ENCODE data around the gene DIP2C.

The DIP2C gene

DNA sequence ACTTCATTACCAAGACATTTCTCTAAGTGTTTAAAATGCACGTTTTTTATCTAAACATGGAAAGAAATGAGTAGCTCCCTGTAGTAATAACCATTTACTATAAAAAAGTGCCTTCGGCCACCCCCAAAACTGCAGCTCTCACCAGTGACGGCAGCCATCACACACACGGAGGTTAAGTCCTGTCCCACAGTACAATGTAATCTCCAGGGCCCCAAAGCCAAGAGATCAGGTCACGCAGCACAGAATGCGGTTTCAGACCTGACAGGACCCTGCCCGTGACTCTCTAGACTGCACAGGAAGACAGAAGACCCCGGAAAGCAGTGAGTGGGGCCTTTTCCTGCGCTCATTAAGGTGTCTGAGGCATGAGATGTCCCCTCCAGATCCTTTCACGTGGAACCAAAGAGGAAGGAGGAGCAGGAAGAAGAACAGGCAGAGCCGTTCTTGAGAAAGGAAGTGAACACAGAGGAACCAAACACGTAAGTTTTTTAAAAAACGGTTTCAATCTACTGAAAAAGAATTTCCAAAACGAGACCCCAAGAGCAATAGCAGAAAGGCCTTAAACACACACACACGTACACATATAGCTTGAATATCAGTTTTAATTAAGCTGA, 428.5 kb downstream of the DIP2C start:
- no peak for DNase-seq (ENCODE audit: low read depth, low spot score)
- H3K4me3 ChIP-seq (ENCODE audit: low read length): no peak overlapping the region

- DNase-seq (ENCODE audit: low read depth, low spot score): no peak
These were observed 437.4 kb downstream of the DIP2C start for GRCh38 chr10:251982-252582.

DNA sequence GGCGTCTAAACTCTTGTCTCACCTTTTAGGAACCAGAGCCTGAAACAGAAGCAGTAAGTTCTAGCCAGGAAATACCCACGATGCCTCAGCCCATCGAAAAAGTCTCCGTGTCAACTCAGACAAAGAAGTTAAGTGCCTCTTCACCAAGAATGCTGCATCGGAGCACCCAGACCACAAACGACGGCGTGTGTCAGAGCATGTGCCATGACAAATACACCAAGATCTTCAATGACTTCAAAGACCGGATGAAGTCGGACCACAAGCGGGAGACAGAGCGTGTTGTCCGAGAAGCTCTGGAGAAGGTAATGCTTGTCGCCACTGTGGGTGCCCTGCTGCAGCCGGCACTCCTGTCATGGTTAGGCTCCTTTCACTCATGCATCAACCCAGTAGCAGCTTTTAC, 441.2 kb downstream of the DIP2C start:
- no peak for DNase-seq (ENCODE audit: low read depth, low spot score)
- no peak overlapping the region for H3K4me3 ChIP-seq (ENCODE audit: low read length)

More at GRCh38 chr10:251982-252582, 437.4 kb downstream of the DIP2C start:
- no peak overlapping the region for H3K4me3 ChIP-seq (ENCODE audit: low read length)

- DNase-seq (ENCODE audit: low read depth, low spot score): no peak
- H3K4me3 ChIP-seq (ENCODE audit: low read length): no peak overlapping the region
These were observed 442.0 kb downstream of the DIP2C start for GRCh38 chr10:247480-247879.

GRCh38 chr10:246431-246830, 443.0 kb downstream of the DIP2C start:
- no peak for DNase-seq (ENCODE audit: low read depth, low spot score)

DNA sequence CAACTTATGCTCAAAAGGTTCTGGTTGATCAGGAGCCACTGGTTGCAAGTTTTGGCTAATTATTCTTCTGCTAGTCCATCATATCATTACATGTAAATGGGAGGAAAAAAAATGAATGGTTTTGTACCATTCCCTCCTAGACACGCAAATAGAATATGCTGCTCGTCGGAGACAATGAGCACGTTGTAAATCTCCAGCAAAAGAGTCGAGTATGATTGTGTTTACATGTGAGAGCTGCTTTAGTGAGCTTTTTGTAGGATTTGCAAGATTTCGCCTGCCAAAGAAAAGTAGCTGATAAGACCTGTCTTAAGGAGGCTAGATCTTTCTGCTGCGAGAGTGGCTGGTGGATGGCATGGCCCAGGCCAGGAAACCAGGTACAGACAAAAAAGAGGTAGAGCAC, 445.2 kb downstream of the DIP2C start:
- no peak for DNase-seq (ENCODE audit: low read depth, low spot score)
- no peak overlapping the region for H3K4me3 ChIP-seq (ENCODE audit: low read length)

More at GRCh38 chr10:246431-246830, 443.0 kb downstream of the DIP2C start:
- H3K4me3 ChIP-seq (ENCODE audit: low read length): no peak overlapping the region

DNA sequence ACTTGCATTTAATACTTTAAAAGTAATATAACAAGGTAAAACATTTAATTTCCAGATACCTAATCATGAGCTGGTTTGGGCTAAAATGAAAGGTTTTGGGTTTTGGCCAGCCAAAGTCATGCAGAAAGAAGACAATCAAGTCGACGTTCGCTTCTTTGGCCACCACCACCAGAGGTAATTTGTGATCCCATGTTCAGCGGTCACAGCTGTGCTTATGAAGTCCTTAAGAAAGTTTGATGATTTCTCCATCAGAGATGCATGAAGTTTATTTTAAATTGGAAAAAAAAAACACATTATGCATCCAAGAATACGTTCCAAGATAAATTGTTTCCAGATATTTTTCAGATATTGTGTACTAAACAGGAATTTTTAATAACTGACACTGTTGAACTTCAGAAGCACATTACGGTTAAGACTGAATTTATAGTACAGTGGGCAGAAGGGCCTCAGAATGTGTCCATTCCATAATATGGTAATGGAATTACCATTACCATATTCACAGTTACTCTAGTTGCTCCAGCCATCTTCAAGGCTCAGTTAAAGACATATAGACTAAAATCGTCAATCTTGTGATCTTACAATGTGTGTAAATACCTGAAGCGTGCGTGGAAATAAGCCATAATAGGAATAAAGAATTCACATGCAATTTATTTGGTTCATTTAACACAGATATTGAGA, 447.4 kb downstream of the DIP2C start:
- H3K4me3 ChIP-seq (ENCODE audit: low read length): no peak overlapping the region
- no peak for DNase-seq (ENCODE audit: low read depth, low spot score)

DNA sequence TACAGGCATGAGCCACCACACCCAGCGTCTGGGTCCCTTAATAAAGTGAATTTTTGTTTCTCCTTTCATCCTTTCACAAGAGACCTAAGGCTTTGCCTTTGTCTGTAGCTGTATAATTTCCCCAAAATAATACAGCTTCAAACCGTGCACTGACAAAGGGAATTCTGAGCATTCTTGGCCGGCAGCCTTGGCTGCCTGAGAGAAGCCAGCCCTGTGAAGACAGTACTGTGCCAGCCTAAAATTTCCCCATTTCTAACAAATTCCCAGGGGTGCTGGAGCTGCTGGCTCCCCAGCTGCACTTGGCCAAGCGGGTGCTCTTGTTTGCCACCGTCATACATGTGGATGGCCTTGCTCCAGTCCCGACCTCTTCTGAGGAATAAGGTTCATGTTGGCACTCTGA, 448.0 kb downstream of the DIP2C start:
- H3K4me3 ChIP-seq (ENCODE audit: low read length): no peak overlapping the region
- DNase-seq (ENCODE audit: low read depth, low spot score): no peak

DNA sequence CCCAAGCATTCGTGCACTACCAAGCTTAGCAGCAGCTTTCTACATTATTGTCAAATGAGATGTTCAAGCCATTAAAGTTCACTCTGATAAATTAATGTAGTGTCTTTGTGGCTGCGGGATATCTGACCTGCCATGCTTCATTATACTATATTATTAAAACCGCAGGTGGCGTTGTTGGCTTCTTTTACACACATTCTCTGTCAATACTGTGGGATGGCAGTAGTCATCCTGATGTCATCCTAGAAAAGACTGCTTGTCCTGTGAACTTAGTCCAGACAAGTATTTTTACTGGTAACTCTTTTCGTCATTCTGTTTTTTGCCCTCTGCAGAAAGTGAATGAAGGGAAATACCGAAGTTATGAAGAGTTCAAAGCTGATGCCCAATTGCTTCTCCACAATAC, 450.4 kb downstream of the DIP2C start:
- H3K4me3 ChIP-seq (ENCODE audit: low read length): no peak overlapping the region
- no peak for DNase-seq (ENCODE audit: low read depth, low spot score)

DNA sequence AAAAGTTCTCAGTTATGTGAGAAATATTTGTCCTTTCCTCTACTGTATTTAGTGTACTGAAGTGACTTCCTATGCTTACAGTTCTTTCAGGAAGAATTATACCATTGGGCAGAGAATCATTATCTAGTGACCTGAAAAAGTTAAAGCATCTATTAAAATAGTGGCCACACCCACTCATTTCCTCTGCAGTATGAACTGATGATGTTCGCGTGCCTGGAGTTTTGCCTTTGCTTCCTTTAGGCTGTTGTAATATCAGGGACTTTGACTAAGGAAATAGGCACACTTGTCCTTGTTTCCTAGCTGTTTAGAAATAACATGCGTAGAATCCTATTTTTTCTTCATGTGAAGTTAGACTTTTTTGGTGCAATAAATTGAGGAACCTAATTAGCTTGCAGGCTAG, 453.6 kb downstream of the DIP2C start:
- no peak for DNase-seq (ENCODE audit: low read depth, low spot score)
- H3K4me3 ChIP-seq (ENCODE audit: low read length): no peak overlapping the region

GRCh38 chr10:234708-235406, 454.6 kb downstream of the DIP2C start:
- H3K4me3 ChIP-seq (ENCODE audit: low read length): no peak overlapping the region
- DNase-seq (ENCODE audit: low read depth, low spot score): no peak

DNA sequence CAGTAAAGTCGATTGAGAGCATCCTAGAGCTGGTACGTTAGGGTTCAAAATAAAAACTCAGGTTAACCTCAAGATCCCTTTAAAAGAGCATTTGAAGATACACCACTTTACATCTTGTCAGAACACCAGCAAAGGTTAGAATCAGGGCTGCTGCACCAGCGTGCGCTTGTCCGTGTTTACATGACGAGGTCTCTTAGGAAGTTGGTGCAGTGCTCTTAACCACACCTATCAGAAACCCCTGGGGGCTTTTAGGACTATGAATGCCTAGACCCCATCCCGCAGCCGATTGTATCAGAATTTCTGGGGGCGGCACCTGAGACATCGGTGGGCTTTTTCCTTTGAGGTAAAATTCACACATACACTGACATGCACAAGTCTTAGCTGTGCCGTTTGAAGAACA, 456.6 kb downstream of the DIP2C start:
- H3K4me3 ChIP-seq (ENCODE audit: low read length): no peak overlapping the region
- DNase-seq (ENCODE audit: low read depth, low spot score): no peak

DNA sequence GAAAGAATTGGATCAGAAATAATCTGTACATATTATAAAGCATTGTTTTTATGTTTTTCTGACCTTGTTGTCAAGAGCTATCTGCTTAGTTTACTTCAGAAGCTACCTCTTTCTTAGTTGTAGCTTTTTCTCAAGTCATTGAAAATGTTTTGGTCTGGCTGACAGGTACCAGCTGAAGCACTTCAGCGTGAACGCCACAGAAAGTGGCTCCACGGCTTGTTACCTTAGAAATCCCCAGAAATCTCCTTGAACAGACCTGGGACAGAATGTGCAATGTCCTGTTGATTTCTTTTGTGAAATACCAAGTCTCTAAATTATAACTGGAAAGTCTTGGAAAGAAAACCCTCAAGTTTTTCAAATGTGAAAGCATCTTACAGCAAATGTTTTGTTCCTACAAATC, 457.4 kb downstream of the DIP2C start:
- H3K4me3 ChIP-seq (ENCODE audit: low read length): no peak overlapping the region
- no peak for DNase-seq (ENCODE audit: low read depth, low spot score)

- no peak overlapping the region for H3K4me3 ChIP-seq (ENCODE audit: low read length)
- DNase-seq (ENCODE audit: low read depth, low spot score): peak; percentile 19
These were observed 458.7 kb downstream of the DIP2C start for GRCh38 chr10:230758-231157.

- no peak overlapping the region for H3K4me3 ChIP-seq (ENCODE audit: low read length)
- no peak for DNase-seq (ENCODE audit: low read depth, low spot score)
These were observed 461.1 kb downstream of the DIP2C start for GRCh38 chr10:228366-228765.

DNA sequence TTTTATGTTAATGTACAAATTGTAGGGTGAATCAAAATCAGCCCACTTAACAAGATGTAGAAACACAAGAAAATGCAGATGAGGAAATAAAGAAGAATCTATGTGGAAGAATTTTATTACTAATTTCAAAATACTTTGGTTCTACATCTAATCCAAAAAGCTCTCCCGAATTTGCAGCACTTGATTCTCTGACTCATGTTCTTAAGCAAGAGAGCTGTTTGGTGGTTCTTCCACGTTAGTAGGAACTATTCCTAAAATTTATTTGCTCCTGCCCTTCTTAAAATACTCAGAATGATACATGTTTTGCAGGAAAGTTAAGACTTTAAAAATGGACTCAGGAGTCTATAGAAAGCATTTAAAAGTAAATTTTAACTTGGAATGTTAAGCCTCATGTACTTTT, 462.5 kb downstream of the DIP2C start:
- DNase-seq (ENCODE audit: low read depth, low spot score): no peak
- H3K4me3 ChIP-seq (ENCODE audit: low read length): no peak overlapping the region

- no peak overlapping the region for H3K4me3 ChIP-seq (ENCODE audit: low read length)
- DNase-seq (ENCODE audit: low read depth, low spot score): no peak
These were observed 463.4 kb downstream of the DIP2C start for GRCh38 chr10:226018-226417.

DNA sequence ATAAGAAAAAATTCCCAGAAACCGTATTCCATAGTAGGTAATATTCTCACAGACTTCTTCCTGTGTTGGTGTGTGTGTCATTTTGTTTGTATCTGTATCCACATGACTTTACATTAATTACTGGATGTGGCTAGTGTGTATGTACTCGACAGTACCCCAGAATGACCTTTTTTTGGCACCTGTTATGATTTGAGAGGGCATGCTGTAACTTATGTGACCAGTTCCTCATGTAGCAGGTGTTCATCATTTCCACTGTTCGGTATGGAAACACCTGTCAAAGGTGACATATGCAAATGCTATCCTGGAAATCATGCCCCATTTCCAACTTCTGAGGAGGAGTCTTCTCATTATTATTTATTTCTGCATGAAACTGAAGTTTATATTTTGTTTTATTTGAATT, 464.9 kb downstream of the DIP2C start:
- no peak overlapping the region for H3K4me3 ChIP-seq (ENCODE audit: low read length)
- DNase-seq (ENCODE audit: low read depth, low spot score): no peak

Measured in Jurkat, Clone E6-1 (cell line).